Measurements from ENCODE around the gene MEAF6. TPM values are rescaled to one million over a fixed set of nuclear protein-coding genes. Genes with fewer than 3 reads are reported as not detected.

MEAF6 gene
- total and polyA plus RNA-seq, 2 of the 8 experiments (the other 6 are each of a cell fraction or from before 2014, with no cell fraction given) = 23.0 to 38.8 TPM

GRCh38 chr1:37495875-37496274 lies 18.7 kb downstream of the MEAF6 start:
- Histone ChIP-seq H2AK5ac (ENCODE audit: low read depth, low read length) (no peak overlapping the region), H2AFZ (ENCODE audit: low read length) (no peak overlapping the region), H4K20me1 (replicated peaks in 1 of 2; ENCODE audit: control insufficient read depth in 1 of 2, insufficient read depth in 2 of 2, low read length in 2 of 2) (no peaks in the 10 kb centered on the region), H4K5ac (ENCODE audit: insufficient read length, low read depth, low read length) (no peak overlapping the region), H3K79me1 (ENCODE audit: low read depth, low read length) (no peaks in the 10 kb centered on the region), H3K27ac (ENCODE audit: low read depth, low read length) (no peak overlapping the region), H3K4me1 (replicated peaks in 1 of 4; ENCODE audit: control insufficient read depth in 3 of 4, insufficient read depth in 4 of 4, low read length in 3 of 4) (no peaks in the 10 kb centered on the region), H3K79me2 (ENCODE audit: control insufficient read depth in 1 of 2, insufficient read depth in 2 of 2, low read length in 2 of 2) (no peaks in the 10 kb centered on the region), H3K18ac (ENCODE audit: extremely low read depth, low read length) (no peak overlapping the region), H3K9me3 (ENCODE audit: insufficient read depth in 2 of 2, low read depth in 1 of 2, low read length in 1 of 2) (no peaks in the 10 kb centered on the region), H3K23me2 (ENCODE audit: low read depth, low read length) (no peaks in the 10 kb centered on the region), H3K36me3 (ENCODE audit: control insufficient read depth in 2 of 4, insufficient read depth in 4 of 4, low read length in 3 of 4) (peaks cover 3 to 23% (median 7%) of the 10 kb centered on the region in 4 experiments; a peak in 7 of 8 replicates), H3K14ac (ENCODE audit: insufficient read length) (no peak overlapping the region), H3K56ac (replicated peaks; ENCODE audit: insufficient read length, low read depth, low read length) (no peak overlapping the region), H2BK12ac (ENCODE audit: low read depth, low read length) (no peak overlapping the region), H3K9ac (replicated peaks in 1 of 4; ENCODE audit: extremely low read depth in 1 of 4, low read depth in 3 of 4, low read length in 3 of 4) (no peak overlapping the region), H4K91ac (replicated peaks; ENCODE audit: insufficient read length, low read length) (no peak overlapping the region), H2BK20ac (ENCODE audit: low read length) (no peak overlapping the region), H2BK15ac (ENCODE audit: low read length) (no peak overlapping the region), H3K4ac (replicated peaks; ENCODE audit: insufficient read length, low read depth, low read length) (no peak overlapping the region), H2BK120ac (replicated peaks; ENCODE audit: low read depth, low read length) (no peak overlapping the region), H2BK5ac (ENCODE audit: low read depth, low read length) (no peak overlapping the region), H3K27me3 (replicated peaks in 1 of 4; ENCODE audit: control insufficient read depth in 3 of 4, extremely low read depth in 1 of 4, insufficient read depth in 3 of 4, low read length in 3 of 4) (no peaks in the 10 kb centered on the region), H4K8ac (ENCODE audit: extremely low read depth, insufficient read depth, low read length) (no peak overlapping the region), H3K23ac (ENCODE audit: insufficient read length) (no peak overlapping the region), H3K4me2 (ENCODE audit: insufficient read depth in 1 of 2, low read depth in 2 of 2, low read length in 2 of 2) (no peak overlapping the region), H3K4me3 (ENCODE audit: extremely low read depth in 1 of 4, insufficient read depth in 2 of 4, low read depth in 3 of 4, low read length in 4 of 4) (no peak overlapping the region)
- DNase-seq (ENCODE audit: low read depth in 1 of 2, low spot score in 2 of 2) (no peak), FAIRE-seq (no peak)
- WGBS, 2 experiments (ENCODE audit: extremely low coverage in 1 of 2, insufficient coverage in 1 of 2, insufficient read length in 1 of 2, insufficient replicate concordance in 2 of 2, low coverage in 1 of 2, low lambda C conversion rate in 2 of 2, missing lambda C conversion rate in 1 of 2) = 86% methylated on average over 1 of the region's 1 CpG; no CpG with 5 or more reads in 1 of the 2 experiments
- POLR2A ChIA-PET (ENCODE audit: partially characterized antibody) = interaction anchor here (0.6 kb wide), 1 partner anchor 33 kb away, joined by 3 read pairs; no protein-coding TSS in a partner anchor
- CTCF ChIA-PET (ENCODE audit: partially characterized antibody) = interaction anchor here (0.5 to 21.7 kb wide), 9 partner anchors 8 to 439 kb away, joined by 3 to 382 read pairs (median 3); no protein-coding TSS in a partner anchor
- TF ChIP-seq KDM4A (IDR thresholded peaks at IDR 0.05; ENCODE audit: low read depth, low read length, severe bottlenecking) (no peak), E2F6 (IDR thresholded peaks at IDR 0.05) (no peak), ATF3 (IDR thresholded peaks at IDR 0.05; ENCODE audit: insufficient read depth, low read depth, low read length) (no peak), ATF2 (IDR thresholded peaks at IDR 0.05; ENCODE audit: low read length) (no peak), EGR1 (IDR thresholded peaks at IDR 0.05; ENCODE audit: borderline replicate concordance, low read depth, low read length) (no peak), MAX (IDR thresholded peaks at IDR 0.05) (no peak), RFX5 (IDR thresholded peaks at IDR 0.05; ENCODE audit: borderline replicate concordance, low read depth, low read length) (no peak)
